Mucosa of descending colon (tissue), 3 donors: ENCODE measurements around the gene GPC6. TPM values are rescaled to one million over a fixed set of nuclear protein-coding genes. Genes with fewer than 3 reads are reported as not detected.

ENCODE experiments used
- ATAC-seq: fragments of 200-7000 bp; cut with Tn5 transposase; one replicate; pipeline ENCODE4 v1.9.1; 2020; ENCODE audit warnings: mild to moderate bottlenecking, moderate library complexity
- DNase-seq, 3 donors: peaks; one replicate each; pipeline ENCODE4 v3.0.0-alpha.2; 2020
- H3K36me3 ChIP-seq: fragments of 200-600 bp; one replicate; pipeline ENCODE4 v1.8.0; 2021; ENCODE audit warnings: low read depth, mild to moderate bottlenecking
- H3K4me1 ChIP-seq: fragments of 200-600 bp; one replicate; pipeline ENCODE4 v1.8.0; 2021; ENCODE audit warnings: low read depth, mild to moderate bottlenecking
- H3K4me3 ChIP-seq: fragments of 200-600 bp; one replicate; pipeline ENCODE4 v1.8.0; 2021; ENCODE audit warnings: mild to moderate bottlenecking
- H3K9me3 ChIP-seq: fragments of 200-600 bp; one replicate; pipeline ENCODE4 v1.8.0; 2021; ENCODE audit warnings: mild to moderate bottlenecking
- intact Hi-C, 2 donors: fragments of 100-400 bp; cut with DNase I in 1 of 2; cut with micrococcal nuclease in 1 of 2; formaldehyde crosslinking; loops; one replicate each; pipeline versions ENCODE4 v1.11.0 to v1.11.1; 2022; cut with DNase I, micrococcal nuclease
- total RNA-seq, 3 donors: library from RNA; stranded (reverse); fragmentation: NEBNext Ultra II Directional in 2 of 3; extraction: Animal tissue kit (Norgen Biotek cat#: 25700) in 2 of 3; gene quantifications; one replicate each; pipeline versions ENCODE4 v1.2.1 to v1.2.4, GENCODE V29; 2021 to 2023
- TF ChIP-seq, protein P1 (sequence below): fragments of 200-600 bp; IDR thresholded peaks from one replicate; pipeline ENCODE4 v1.8.0; 2022; ENCODE audit warnings: antibody characterized with exemption, mild to moderate bottlenecking
- donor health status: DM: no; HTN: no; CAD: no; lungs with moderate emphysema.
- donor health status: DM: no; HTN: no; CAD: no.
- donor health status: DM: no; HTN: yes; CAD: no.

Gene GPC6
- total RNA-seq, 3 donors from 2014 or later = 2.7 to 11.3 (median 7.5) TPM

GRCh38 chr13:93377196-93377595, 150.6 kb downstream of the GPC6 start:
- H3K4me3 ChIP-seq = no peak overlapping the region
- DNase-seq = no peak
- TF ChIP-seq, protein P1, sequence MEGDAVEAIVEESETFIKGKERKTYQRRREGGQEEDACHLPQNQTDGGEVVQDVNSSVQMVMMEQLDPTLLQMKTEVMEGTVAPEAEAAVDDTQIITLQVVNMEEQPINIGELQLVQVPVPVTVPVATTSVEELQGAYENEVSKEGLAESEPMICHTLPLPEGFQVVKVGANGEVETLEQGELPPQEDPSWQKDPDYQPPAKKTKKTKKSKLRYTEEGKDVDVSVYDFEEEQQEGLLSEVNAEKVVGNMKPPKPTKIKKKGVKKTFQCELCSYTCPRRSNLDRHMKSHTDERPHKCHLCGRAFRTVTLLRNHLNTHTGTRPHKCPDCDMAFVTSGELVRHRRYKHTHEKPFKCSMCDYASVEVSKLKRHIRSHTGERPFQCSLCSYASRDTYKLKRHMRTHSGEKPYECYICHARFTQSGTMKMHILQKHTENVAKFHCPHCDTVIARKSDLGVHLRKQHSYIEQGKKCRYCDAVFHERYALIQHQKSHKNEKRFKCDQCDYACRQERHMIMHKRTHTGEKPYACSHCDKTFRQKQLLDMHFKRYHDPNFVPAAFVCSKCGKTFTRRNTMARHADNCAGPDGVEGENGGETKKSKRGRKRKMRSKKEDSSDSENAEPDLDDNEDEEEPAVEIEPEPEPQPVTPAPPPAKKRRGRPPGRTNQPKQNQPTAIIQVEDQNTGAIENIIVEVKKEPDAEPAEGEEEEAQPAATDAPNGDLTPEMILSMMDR = no peak
- H3K9me3 ChIP-seq = no peaks in the 10 kb centered on the region
- no peaks in the 10 kb centered on the region for H3K4me1 ChIP-seq
- intact Hi-C loops = no loop called here
- no peaks in the 10 kb centered on the region for H3K36me3 ChIP-seq
- ATAC-seq = no peak

DNA sequence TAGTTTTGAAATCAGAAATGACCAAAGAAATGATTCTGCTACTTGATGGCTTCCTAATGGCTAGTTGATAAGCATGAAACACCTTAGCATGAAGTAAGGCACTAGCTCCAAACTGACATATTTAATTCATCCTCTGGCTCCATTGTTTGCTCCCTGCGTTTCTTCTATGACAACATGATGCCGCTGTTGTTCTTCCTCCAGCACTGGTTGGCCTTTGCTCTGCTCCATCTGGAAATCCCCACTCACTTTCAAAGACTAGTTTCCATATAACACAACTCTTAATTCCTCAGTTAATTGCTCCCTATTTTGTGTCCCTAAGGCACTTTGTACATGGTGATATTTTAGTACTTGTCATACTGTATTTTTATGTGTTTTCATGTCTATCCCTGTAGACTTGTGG, 151.6 kb downstream of the GPC6 start:
- intact Hi-C loops = no loop called here
- DNase-seq (no peak), ATAC-seq (no peak)
- Histone ChIP-seq H3K4me3 (no peak overlapping the region), H3K36me3 (no peaks in the 10 kb centered on the region), H3K4me1 (no peaks in the 10 kb centered on the region), H3K9me3 (no peaks in the 10 kb centered on the region)
- TF ChIP-seq, protein P1 = no peak

DNA sequence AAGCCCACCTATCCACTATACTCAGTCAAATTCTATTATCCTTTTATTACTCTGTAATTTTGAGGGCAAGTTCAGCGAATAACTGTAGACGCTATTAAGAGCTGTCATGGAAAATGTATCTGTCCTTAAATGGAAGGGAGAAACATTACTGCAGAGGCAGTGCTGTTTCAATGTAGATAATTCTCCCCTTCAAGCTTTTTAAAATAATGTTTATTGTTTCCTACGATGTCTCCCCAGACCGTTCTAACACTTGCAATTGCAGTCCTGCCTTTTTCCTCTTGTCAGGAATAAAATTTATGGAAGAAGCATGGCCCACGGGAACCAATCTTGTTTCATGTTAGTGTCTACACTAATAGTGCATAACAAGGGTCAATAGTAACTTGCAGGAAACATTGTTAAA, 159.5 kb downstream of the GPC6 start:
- TF ChIP-seq, protein P1 = no peak
- H3K4me3 ChIP-seq = no peak overlapping the region
- no peaks in the 10 kb centered on the region for H3K36me3 ChIP-seq
- H3K4me1 ChIP-seq = no peaks in the 10 kb centered on the region
- no peak for ATAC-seq
- H3K9me3 ChIP-seq = no peaks in the 10 kb centered on the region
- DNase-seq = no peak
- intact Hi-C loops = no loop called here

DNA sequence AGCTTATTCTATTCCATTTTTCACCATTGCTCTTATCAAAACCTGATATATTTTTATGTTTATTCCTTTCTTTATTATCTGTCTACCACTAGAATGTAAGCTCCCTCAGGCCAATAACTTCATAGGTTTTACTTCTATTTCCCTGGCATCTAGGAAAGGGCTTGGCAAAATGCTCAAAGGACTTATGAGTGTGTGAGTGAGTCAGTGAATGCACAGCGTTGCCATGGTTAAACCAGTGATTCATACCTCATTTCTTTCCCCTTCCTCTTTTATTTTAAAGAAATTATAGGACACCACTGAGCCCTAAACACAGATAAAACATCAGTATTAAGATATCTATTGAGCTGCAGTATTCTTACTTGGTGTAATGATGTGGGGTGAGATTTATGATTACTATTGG, 162.1 kb downstream of the GPC6 start:
- ATAC-seq = no peak

GRCh38 chr13:93397619-93398018, 171.0 kb downstream of the GPC6 start:
- intact Hi-C loops = no loop called here
- peaks cover 3% of the 10 kb centered on the region for H3K4me1 ChIP-seq

More for the DNA sequence above, 162.1 kb downstream of the GPC6 start:
- Histone ChIP-seq H3K4me3 (no peak overlapping the region), H3K4me1 (no peaks in the 10 kb centered on the region), H3K36me3 (no peaks in the 10 kb centered on the region), H3K9me3 (no peaks in the 10 kb centered on the region)
- TF ChIP-seq, protein P1 = no peak
- no peak for DNase-seq
- intact Hi-C loops = no loop called here

More at GRCh38 chr13:93397619-93398018, 171.0 kb downstream of the GPC6 start:
- no peak for DNase-seq
- Histone ChIP-seq H3K36me3 (no peaks in the 10 kb centered on the region), H3K9me3 (no peaks in the 10 kb centered on the region), H3K4me3 (no peak overlapping the region)
- TF ChIP-seq, protein P1 = no peak
- ATAC-seq = no peak
